PFSK-1 (cell line): ENCODE results near the gene OR5H1.

Experiments used
- FOXP2 ChIP-seq: optimal IDR thresholded peaks from 2 replicates; pipeline ENCODE3; 2011; ENCODE audit warnings: borderline replicate concordance, control low read depth, inconsistent platforms; ENCODE audit not compliant: insufficient read depth; ENCODE audit errors: extremely low read length, extremely low read depth
- POLR2AphosphoS5 ChIP-seq: IDR thresholded peaks from 2 replicates; pipeline ENCODE4 v1.6.1; 2012; ENCODE audit warnings: low read depth, mild to moderate bottlenecking, control low read depth, low read length, moderate library complexity
- REST ChIP-seq, 2 experiments: IDR thresholded peaks; 2 replicates each; pipeline versions ENCODE4 v1.6.1 to v1.8.0; 2011 to 2012; ENCODE audit warnings: low read depth in 2 of 2, low read length in 2 of 2, control low read depth in 1 of 2, inconsistent platforms in 1 of 2, mild to moderate bottlenecking in 1 of 2, moderate library complexity in 1 of 2; ENCODE audit not compliant: insufficient read depth in 1 of 2
- SIN3A ChIP-seq: IDR thresholded peaks from 2 replicates; pipeline ENCODE4 v1.6.1; 2012; ENCODE audit warnings: mild to moderate bottlenecking, low read length, moderate library complexity, borderline replicate concordance; ENCODE audit not compliant: insufficient read depth
- TAF1 ChIP-seq: IDR thresholded peaks from 2 replicates; pipeline ENCODE4 v1.6.1; 2012; ENCODE audit warnings: low read length, control low read depth, borderline replicate concordance; ENCODE audit not compliant: insufficient read depth

The OR5H1 gene

GRCh38 chr3:98140531-98140930 lies 10.0 kb downstream of the OR5H1 start:
- TF ChIP-seq TAF1, result no peak
- no peak for TF ChIP-seq FOXP2

GRCh38 chr3:98147179-98147578 lies 16.7 kb downstream of the OR5H1 start, which contains the start of gene OR5H14:
Gene OR5H14, plus strand, starts transcription at chr3:98147479. Its CDS starts 1,907 bp downstream, at chr3:98149386.
- TF ChIP-seq POLR2AphosphoS5 (no peak), REST (IDR thresholded peaks at IDR 0.05; ENCODE audit: insufficient read depth in 1 of 2, low read depth in 2 of 2, low read length in 2 of 2) (no peak), SIN3A (no peak), TAF1 (no peak), FOXP2 (no peak)

GRCh38 chr3:98148751-98149150 lies 18.2 kb downstream of the OR5H1 start:
- no peak for TF ChIP-seq POLR2AphosphoS5
- TF ChIP-seq TAF1, result no peak
- no peak for TF ChIP-seq REST (IDR thresholded peaks at IDR 0.05; ENCODE audit: insufficient read depth in 1 of 2, low read depth in 2 of 2, low read length in 2 of 2)
- TF ChIP-seq FOXP2, result no peak
- TF ChIP-seq SIN3A, result no peak

GRCh38 chr3:98151241-98151640 lies 20.7 kb downstream of the OR5H1 start:
- TF ChIP-seq SIN3A, result no peak
- TF ChIP-seq TAF1, result no peak
- no peak for TF ChIP-seq REST (IDR thresholded peaks at IDR 0.05; ENCODE audit: insufficient read depth in 1 of 2, low read depth in 2 of 2, low read length in 2 of 2)
- no peak for TF ChIP-seq POLR2AphosphoS5
- TF ChIP-seq FOXP2, result no peak

GRCh38 chr3:98166396-98166795 lies 35.9 kb downstream of the OR5H1 start, which contains the start of gene OR5H15:
Gene OR5H15, plus strand, starts transcription at chr3:98166696. Its CDS starts 2,004 bp downstream, at chr3:98168700.
- TF ChIP-seq FOXP2 (no peak), REST (IDR thresholded peaks at IDR 0.05; ENCODE audit: insufficient read depth in 1 of 2, low read depth in 2 of 2, low read length in 2 of 2) (no peak), SIN3A (no peak)
